ENCODE results near the gene SLC39A11. TPM values are rescaled to one million over a fixed set of nuclear protein-coding genes. Genes with fewer than 3 reads are reported as not detected.

Gene SLC39A11
- 15.8 and 30.5 TPM in 2 replicates for total RNA-seq (ENCODE audit: low replicate concordance)

GRCh38 chr17:73092523-73093135 is at the start of gene SLC39A11:
SLC39A11 (minus strand) TSS chr17:73092688; CDS start chr17:73088764, 3,924 bp downstream.
- TF ChIP-seq CTCF (IDR thresholded peaks at IDR 0.05; ENCODE audit: insufficient read depth, low read length): no peak
- DNase-seq (ENCODE audit: low read depth): peak; percentile 88
- H3K4me3 ChIP-seq (ENCODE audit: low read depth, low read length): peak within 1 kb of the TSS; percentile 95

GRCh38 chr17:73141411-73141810 is 48.9 kb upstream of the SLC39A11 start:
- no peak overlapping the region for H3K4me3 ChIP-seq (ENCODE audit: low read depth, low read length)
- no peak for DNase-seq (ENCODE audit: low read depth)
- TF ChIP-seq CTCF (IDR thresholded peaks at IDR 0.05; ENCODE audit: insufficient read depth, low read length): no peak

GRCh38 chr17:73140566-73140965 is 48.1 kb upstream of the SLC39A11 start:
- no peak for TF ChIP-seq CTCF (IDR thresholded peaks at IDR 0.05; ENCODE audit: insufficient read depth, low read length)
- H3K4me3 ChIP-seq (ENCODE audit: low read depth, low read length): no peak overlapping the region
- DNase-seq (ENCODE audit: low read depth): no peak

GRCh38 chr17:73139296-73139695 is 46.8 kb upstream of the SLC39A11 start:
- DNase-seq (ENCODE audit: low read depth): no peak
- no peak for TF ChIP-seq CTCF (IDR thresholded peaks at IDR 0.05; ENCODE audit: insufficient read depth, low read length)
- no peak overlapping the region for H3K4me3 ChIP-seq (ENCODE audit: low read depth, low read length)

GRCh38 chr17:73138541-73139138 is 46.2 kb upstream of the SLC39A11 start:
- no peak for DNase-seq (ENCODE audit: low read depth)
- no peak overlapping the region for H3K4me3 ChIP-seq (ENCODE audit: low read depth, low read length)
- TF ChIP-seq CTCF (IDR thresholded peaks at IDR 0.05; ENCODE audit: insufficient read depth, low read length): no peak

GRCh38 chr17:73137376-73137775 is 44.9 kb upstream of the SLC39A11 start:
- TF ChIP-seq CTCF (IDR thresholded peaks at IDR 0.05; ENCODE audit: insufficient read depth, low read length): no peak
- no peak for DNase-seq (ENCODE audit: low read depth)
- no peak overlapping the region for H3K4me3 ChIP-seq (ENCODE audit: low read depth, low read length)

All from fibroblast of the aortic adventitia (primary cell).